Activated CD4-positive, alpha-beta T cell treated with anti-CD3 and anti-CD28 coated beads for 48 hours (primary cell): Measurements from ENCODE around the gene RHBDL3.
"Not testable (repeated sequence)": the region's sequence is repeated elsewhere in the genome, so short reads cannot be mapped to it uniquely, and the experiment has no call there.

Experiments
- DNase-seq: peaks from one replicate; pipeline ENCODE4 v3.0.0-alpha.2; 2020

Gene RHBDL3

DNA sequence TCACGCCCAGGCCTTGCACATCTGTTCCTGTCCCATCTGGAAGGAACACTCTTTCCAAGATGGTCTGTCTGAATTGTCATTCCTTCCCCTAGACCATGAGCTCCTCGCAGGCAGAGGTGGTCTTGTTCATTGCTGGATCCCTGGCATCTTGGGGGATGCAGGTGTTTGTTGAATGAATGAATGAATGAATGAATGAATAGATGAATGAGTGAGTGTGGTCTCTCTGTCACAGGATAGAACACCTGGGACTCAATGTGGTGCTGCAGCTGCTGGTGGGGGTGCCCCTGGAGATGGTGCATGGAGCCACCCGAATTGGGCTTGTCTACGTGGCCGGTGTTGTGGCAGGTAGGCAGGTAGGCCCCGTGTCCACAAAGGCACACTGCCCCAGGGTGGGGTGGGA is 32.2 kb downstream of the RHBDL3 start:
- DNase-seq: no peak

DNA sequence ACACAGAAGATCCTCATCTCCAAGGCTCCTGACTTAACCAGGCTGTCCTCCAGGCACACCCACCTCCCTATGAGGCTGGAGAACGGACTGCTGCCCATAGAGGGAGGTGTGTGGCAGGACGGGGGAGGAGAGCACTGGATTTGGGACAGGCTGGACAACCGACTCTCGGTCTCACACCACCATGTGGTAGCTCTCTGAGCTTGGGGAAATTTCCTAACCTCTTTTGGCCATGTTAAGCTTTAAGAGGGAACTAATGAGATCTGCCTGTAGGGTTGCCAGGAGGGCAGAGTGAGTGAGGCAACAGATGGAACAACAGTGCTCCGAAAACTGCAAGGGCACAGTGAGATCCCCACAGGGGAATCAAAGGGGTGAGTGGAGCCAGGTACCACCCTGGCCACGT is 32.7 kb downstream of the RHBDL3 start:
- DNase-seq: no peak

DNA sequence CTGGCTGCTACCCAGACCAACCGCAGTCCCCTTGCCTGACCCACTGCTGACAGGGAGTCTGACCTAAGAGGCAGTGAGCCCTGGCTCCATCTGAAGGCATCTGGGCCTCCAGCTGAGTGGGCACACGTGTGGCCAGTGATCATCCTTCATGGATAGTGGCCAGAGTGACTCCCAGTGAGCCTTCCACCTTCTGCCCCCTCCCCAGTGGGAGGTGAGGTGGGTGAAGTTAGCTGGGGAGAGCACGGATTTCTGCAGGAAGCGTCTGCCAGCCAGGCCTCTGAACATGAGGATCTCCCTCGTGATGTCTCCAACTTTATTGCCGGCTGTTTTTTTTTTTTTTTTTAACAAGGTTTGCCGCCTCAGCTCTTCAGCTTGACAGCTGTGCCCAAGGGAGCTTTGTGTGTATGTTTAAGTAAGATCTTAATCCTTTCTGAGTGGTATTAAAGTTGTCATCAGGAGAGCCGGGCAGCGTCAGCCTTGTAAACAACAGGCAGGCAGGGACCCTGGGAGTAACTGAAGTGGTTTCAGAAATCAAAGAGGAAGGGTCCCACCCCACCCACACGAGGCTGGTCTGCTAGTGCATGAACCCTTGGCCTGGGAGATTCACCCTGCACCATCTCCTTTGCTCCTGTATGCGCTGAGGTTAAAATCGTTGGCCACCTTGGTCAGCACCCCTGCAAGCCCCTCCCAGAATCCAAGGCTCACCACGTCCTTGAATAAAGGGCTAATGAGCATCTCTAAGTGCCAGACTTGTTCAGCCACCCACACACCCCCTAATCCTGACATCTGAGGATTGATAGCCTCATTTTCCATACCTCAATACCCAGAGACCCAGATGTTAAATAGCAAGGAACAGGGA is 33.3 kb downstream of the RHBDL3 start:
- no peak for DNase-seq

DNA sequence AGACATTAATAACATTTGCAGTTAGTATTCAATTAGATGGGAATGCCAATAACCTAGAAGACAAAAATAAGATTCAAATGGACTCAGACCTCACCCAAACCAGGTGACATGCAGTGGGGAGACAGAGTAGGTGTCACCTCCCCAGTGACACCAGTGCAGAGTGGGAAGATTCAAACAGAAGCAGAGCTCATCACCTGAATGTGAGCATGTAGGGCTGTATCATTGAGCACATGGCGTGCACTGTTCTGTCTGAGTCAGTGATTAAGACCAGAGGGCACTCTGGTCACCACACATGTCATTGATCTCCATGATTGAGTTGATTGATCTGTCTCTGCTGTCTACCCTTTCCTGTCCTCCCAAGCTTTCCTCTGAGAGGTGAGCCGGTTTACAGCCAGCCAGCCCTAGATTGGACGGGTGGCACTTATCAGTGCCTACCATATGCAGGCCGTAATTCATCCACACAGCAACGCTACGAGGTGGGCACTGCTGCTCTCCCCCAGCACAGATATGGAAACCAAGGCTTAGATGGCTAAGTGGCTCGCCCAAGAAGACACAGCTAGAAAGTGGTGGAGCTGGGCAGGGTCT is 34.0 kb downstream of the RHBDL3 start:
- DNase-seq: no peak

DNA sequence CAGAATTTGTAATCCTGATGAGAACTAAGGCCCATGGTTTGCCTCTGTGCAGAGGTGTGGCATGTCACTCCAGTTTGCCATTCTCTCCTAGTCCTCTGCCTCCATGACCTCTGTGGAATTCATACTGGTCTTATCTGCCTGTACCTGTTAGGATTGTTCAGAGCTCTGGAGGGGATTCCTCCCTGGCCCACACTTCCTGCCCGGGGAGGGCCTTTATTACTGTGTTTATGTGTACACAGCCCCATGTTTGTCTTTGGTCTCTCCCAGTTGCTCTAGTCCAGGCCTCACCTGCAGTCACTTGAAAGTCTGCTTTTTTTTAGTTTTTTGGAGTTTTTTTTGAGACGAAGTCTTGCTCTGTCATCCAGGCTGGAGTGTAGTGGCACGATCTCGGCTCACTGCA is 36.4 kb downstream of the RHBDL3 start:
- DNase-seq: no peak

DNA sequence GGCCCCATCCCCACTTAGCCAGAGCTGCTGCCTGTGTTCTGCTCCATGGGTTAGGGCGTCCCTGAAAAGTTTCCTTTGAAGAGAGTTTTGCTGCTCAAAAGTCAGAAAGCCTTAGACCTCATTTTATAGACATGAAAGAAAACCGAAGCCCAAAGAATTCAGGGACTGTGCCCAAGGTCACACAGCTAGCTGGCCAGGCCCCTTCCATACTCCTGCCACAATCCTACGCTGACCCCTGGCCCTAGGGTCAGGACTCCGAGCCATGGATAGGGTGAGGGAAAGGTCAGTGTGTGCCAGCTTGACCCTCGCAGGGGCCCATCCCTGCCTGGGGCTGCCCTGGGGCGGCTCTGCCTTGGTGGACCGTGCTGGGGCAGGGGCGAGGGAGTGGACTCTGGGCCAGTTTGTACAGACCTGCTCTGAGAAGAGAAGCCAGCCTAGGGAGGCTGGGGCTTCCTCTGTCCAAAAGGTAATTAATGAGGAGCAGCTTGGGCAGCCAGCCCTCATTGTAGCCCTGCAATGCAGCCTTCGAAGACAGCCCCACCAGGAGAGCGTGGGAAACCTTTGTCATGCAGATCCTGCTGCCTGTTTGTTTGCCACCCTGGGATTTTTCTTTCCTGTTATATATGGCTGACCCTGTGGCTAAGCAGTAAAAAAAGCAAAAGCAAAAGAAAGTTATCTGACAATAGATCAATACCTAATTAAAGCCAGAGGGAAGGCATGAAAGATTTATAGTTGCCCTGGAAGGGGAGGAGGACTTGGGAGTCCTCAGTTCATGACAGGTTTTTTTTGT is 37.4 kb downstream of the RHBDL3 start:
- no peak for DNase-seq

DNA sequence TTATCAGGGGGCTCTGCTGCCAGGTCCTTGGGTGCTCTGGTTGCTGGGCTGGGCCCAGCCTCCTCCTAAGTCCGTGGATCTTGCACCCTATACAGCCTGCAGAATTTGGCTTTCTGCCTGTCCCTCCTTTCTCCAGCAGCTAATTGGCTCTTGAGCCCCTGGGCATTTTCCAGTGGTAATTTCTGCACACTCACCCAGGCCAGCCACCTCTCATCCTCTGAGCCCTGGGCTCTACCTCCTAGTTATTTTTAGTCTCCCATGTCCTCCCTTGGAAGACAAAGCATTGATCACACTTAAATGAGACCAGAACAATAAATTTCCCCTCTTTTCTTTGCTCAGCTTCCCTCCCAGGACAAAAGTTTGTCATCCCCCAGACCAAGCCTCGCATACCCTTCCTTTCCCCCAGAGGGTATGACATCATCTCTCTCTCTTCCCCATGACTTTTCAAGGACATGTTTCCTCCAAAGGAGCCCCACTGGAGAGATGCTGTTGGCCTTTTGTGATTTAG is 38.2 kb downstream of the RHBDL3 start:
- no peak for DNase-seq

DNA sequence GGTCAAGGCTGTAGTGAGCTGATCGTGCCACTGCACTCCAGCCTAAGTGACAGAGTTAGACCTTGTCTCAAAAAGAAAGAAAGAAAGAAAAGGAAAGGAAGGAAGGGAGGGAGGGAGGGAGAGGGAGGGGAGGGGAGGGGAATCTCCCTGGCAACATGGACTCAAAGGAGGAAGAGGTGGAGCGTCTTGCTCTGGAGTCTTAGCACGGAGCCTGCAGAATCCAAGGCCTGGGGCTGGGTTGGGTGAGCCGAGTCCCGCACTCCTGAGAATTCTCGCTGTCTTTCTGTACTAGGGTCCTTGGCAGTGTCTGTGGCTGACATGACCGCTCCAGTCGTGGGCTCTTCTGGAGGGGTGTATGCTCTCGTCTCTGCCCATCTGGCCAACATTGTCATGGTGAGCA is 39.4 kb downstream of the RHBDL3 start:
- no peak for DNase-seq

DNA sequence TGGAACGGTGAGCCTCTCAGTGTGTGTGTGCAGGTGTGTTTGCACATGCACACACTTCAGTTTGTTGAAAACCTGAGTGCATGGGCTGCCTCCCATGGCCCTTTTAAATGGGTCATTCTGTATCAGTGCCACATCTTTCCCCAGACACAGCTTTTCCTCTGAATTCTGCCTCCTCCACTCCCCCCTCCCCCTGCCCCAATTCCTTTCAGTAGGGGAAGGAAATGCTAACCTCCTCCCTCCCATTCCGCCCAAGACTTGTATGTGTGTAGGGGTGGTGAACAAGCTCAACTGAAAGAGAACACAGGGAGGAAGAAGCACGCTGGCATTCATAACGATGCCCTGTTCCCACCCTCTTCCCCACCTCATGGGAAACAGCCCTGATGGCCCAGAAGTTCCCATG is 42.0 kb downstream of the RHBDL3 start:
- DNase-seq: no peak

DNA sequence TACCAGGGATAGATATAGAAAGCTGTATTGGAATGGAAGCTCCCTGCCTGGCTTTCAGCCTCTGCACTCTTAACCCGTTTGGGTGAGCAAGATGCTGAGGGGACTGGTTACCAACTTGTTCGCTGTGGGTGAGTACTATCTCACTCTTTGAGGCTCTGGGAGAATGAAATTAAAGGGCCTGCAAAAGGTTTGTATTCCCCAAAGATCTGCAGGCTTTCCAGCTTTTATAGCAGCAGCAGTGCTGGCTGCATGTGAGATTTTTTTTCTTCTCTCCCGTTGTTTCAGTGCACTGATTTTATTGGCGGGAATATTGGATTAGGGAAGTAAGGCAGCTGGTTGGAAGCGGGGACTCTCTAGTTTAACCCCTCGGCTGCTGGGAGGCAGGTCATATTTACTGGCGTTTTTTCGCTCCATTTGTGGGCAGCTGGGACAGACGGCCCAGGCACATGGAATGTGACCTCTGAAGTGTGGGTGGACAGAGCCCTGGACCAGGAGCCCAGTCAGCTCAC is 45.5 kb downstream of the RHBDL3 start:
- DNase-seq: no peak

DNA sequence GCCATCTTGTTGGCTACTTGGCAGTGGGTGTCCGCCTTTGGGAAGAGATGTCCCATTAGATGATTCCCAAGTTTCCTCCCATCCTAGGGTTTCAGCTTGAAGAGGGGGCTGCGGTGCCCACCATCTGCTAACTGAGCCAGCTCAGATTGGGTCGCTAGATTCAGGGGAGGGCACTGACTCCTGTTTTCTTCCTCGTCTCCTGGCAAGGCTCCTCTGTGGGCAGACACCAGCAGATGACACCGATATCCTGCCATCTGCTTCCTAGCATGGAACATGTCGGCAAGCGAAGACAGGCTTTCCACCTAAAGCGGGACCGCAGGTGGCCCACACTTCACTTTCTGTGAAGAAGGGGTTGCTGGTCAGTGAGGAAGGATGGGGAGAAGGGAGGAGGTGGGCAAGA is 49.0 kb downstream of the RHBDL3 start:
- DNase-seq: no peak

DNA sequence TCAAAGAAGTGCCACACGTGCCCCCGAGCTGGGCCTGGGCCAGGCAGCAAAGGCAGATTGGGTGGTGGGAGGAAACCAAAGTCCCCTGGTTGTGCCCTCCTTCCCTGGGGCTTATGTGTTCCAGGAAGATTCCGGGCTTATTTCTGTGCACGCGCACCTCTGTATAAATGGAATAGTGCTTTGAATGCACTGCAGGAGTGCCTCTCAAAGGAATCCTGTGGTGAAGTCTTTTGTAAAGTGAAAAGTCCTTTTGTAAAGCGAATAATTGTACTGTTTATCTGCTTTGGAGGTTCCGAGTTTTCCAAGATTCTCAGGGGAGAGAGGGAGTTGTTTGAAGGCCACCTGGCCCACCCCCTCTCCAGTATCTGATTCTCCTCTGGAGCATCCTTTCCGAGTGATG is 49.5 kb downstream of the RHBDL3 start:
- DNase-seq: no peak

DNA sequence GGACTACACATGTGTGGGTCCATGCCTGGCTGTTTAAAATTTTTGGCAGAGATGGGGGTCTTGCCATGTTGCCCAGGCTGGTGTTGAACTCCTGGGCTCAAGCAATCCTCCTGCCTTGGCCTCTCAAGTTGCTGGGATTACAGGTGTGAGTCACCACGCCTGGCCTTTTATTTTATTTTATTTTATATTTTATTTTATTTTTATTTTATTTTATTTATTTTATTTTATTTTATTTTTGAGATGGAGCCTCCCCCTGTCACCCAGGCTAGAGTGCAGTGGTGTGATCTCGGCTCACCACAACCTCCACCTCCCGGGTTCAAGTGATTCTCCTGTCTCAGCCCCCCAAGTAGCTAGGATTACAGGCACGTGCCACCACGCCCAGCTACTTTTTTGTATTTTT is 51.0 kb downstream of the RHBDL3 start:
- DNase-seq: not testable (repeated sequence)

DNA sequence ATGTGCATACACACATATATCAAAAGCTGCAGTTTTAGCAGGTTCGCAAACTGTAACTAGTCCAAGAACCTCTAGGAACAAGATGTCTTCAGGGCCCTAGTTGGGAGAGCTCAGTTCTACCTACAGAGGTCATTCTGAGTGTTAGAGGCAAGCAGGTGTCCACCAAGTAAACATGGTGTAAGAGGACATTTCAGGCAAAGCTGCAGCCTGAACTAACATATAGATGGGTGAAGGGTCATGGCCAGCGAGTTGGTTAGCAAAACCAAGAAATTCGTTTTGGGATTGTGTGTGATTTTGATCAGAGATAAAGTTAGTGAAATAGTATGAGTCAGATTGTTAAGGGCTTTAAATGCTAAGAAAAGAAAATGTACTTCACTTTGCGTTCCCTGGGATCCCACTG is 51.7 kb downstream of the RHBDL3 start:
- DNase-seq: no peak

DNA sequence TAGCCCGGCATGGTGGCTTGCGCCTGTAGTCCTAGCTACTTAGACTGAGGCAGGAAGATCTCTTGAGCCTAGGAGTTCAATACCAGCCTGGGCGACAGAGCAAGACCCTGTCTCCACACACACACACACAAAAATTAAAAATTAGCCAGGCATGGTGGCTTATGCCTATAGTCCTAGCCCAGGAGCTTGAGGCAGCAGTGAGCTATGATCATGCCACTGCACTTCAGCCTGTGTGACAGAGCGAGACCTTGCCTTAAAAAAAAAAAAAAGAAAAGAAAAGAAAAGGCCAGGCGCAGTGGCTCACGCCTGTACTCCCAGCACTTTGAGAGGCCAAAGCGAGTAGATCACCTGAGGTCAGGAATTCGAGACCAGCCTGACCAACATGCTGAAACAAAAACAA is 52.4 kb downstream of the RHBDL3 start:
- DNase-seq: no peak

DNA sequence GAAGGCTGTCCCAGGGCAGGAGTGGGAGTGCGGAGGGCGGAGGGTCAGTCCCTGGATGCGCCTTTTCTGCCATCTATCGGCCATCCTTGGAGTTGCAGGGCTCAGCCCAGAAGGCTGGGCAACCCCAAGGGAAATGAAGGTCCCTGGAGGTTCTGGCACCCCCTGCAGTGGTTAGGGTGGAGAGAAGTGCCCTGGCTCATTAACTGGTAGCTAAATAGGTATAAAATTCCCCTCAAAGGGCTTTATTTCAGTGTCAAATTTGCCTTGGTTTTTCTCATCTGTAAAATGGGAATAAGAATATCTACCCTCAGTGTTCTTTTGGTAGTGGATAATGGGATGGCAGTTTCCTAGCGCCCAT is 53.9 kb downstream of the RHBDL3 start:
- peak; percentile 87 for DNase-seq

DNA sequence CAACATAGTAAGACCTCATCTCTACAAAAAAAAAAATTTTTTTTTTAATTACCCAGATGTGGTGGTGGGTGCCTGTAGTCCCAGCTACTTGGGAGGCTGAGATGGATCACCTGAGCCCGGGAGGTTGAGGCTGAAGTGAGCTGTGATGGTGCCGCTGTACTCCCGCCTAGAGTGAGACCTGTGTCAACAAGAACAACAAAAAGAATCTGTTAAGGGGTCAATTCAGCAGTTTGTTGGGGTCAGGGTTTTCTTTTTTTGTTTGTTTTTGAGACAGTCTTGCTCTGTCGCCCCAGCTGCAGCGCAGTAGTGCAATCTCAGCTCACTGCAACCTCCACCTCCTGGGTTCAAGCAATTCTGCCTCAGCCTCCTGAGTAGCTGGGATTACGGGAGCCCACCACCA is 54.4 kb downstream of the RHBDL3 start:
- DNase-seq: not testable (repeated sequence)

DNA sequence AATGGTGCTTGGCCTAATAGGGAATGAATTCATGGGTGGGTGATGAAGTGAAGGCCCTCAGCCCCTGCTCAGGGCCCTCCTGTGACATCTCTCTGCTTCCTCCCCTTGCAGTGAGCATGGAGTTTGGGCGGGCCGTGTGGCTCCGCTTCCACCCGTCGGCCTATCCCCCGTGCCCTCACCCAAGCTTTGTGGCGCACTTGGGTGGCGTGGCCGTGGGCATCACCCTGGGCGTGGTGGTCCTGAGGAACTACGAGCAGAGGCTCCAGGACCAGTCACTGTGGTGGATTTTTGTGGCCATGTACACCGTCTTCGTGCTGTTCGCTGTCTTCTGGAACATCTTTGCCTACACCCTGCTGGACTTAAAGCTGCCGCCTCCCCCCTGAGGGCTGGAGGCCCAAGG is 55.2 kb downstream of the RHBDL3 start:
- no peak for DNase-seq

DNA sequence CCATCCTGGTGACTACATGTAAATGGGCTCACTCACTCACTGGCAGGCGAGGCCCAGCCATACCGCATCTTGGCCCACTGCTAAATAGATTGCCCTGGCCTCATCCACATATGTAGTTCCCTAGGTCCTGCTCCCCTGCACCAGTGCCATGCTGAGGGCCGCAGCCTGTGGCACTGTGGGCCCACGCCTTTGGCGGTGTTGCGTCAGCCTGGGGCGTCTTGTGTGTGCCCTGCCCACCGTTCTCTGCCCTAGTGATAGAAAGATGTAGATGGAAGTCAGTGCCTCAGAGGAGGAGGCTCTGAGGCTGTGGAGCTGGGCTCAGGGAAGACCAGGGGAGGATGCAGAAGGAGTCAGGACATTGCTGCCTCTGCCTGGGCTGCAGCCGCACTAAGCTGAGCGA is 57.4 kb downstream of the RHBDL3 start:
- DNase-seq: no peak

DNA sequence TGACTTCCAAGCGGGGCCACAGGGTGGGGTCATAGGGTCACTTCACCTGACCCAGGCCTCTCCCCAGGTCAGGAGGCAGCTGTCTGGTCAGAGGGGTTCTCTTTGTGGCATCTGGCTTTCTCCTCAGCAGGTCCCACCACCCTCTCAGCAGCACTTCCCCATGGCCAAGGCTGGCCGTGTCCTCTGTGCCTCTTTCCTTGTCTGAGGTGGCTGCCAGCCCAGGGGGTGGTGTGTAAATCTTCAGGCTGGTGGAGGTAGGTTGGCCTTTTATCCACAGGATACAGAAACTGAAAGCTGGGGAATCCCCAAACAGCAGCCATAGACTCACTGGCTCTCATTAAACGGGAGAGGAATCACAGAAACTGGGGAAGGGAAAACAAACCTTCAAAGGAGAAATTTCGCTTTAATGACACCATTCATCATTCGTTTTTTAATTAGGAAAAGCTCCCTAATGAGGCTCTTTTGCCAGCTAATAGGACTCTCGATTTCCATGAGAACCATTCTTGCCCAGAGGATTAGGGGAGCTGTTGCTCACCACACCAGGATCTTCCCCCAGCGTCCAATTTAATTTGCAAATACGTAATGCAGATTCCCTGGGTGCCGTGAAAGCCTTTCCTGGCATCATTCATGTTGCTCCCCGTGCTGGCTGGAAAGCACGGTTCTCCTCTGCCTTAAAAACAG is 58.3 kb downstream of the RHBDL3 start:
- DNase-seq: peak; percentile 45

DNA sequence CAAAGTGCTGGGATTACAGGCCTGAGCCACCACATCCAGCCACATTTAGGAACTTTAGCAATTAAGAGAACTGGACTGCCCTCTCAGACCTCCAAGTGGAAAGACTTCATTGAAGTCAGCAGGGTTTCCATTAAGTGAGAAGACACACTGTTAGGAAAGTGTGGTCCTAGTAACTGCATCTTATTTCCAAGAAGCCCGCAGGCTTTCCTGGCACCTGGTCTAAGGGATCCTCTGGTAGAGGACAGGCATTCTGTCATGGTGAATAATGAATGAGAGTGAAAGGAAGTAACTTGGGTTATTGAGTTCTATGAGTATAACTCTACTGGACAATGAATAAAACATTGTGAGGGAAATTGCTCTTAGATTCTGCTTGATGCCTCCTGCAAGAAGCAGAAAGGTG is 62.3 kb downstream of the RHBDL3 start:
- no peak for DNase-seq

DNA sequence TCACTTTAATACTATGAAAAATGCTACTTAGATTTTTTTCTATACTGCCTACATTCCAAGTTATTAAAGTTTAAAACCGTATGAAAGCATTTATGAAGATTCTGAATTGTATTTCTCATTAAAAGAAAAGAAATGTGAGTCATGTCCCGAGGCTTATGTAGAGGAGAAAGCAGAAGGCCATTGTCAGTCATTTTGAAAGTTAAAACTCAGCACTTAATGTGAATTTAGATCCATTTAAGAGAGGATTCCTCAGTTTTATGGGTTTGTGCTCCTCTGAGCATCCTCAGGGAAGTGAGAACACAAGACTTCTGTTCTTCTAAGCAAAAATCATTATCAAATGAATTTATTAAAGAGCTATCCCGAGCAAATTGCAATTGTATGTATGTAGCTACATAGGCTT is 64.5 kb downstream of the RHBDL3 start:
- no peak for DNase-seq
